T-helper 2 cell treated with Interferon-gamma antibody and Interleukin-4, amounts not matched to agents 5 μg/mL and 100 μg/mL, for 36 hours (primary cell): ENCODE data around the gene NCOA1.
"Not testable (repeated sequence)": the region's sequence is repeated elsewhere in the genome, so short reads cannot be mapped to it uniquely, and the experiment has no call there.

Experiments
- DNase-seq: peaks from one replicate; pipeline ENCODE4 v3.0.0; 2021; ENCODE audit warnings: low spot score
- H3K27ac Mint-ChIP-seq: one replicate; pipeline ENCODE4 v1.8.0; 2021; ENCODE audit warnings: mild to moderate bottlenecking, mixed read lengths
- H3K27me3 Mint-ChIP-seq: one replicate; pipeline ENCODE4 v1.8.0; 2021; ENCODE audit warnings: low read depth, mixed read lengths
- H3K36me3 Mint-ChIP-seq: one replicate; pipeline ENCODE4 v1.8.0; 2021; ENCODE audit warnings: low read depth, mixed read lengths
- H3K4me1 Mint-ChIP-seq: one replicate; pipeline ENCODE4 v1.8.0; 2021; ENCODE audit warnings: low read depth, mixed read lengths
- H3K4me3 Mint-ChIP-seq: one replicate; pipeline ENCODE4 v1.8.0; 2022; ENCODE audit warnings: mild to moderate bottlenecking, moderate library complexity, mixed read lengths
- H3K9me3 Mint-ChIP-seq: one replicate; pipeline ENCODE4 v1.8.0; 2021; ENCODE audit warnings: mixed read lengths

NCOA1 gene

GRCh38 chr2:24466871-24467870 is 23.9 kb upstream of the NCOA1 start:
- no peak for DNase-seq
- Mint-ChIP-seq H3K4me1 (no peaks in the 10 kb centered on the region), H3K27me3 (peaks cover 9% of the 10 kb centered on the region), H3K36me3 (no peaks in the 10 kb centered on the region), H3K4me3 (no peak overlapping the region), H3K27ac (no peak overlapping the region), H3K9me3 (no peaks in the 10 kb centered on the region)

GRCh38 chr2:24468453-24468852 is 22.6 kb upstream of the NCOA1 start:
- H3K4me1 Mint-ChIP-seq, H3K9me3 Mint-ChIP-seq, H3K4me3 Mint-ChIP-seq, H3K36me3 Mint-ChIP-seq, H3K27ac Mint-ChIP-seq, DNase-seq, H3K27me3 Mint-ChIP-seq: not testable (repeated sequence)

- Mint-ChIP-seq H3K27me3 (peaks cover 9% of the 10 kb centered on the region), H3K4me3 (no peak overlapping the region), H3K27ac (no peak overlapping the region), H3K36me3 (no peaks in the 10 kb centered on the region), H3K9me3 (no peaks in the 10 kb centered on the region), H3K4me1 (no peaks in the 10 kb centered on the region)
- DNase-seq: no peak
Observed at GRCh38 chr2:24469148-24469650, 21.9 kb upstream of the NCOA1 start.

- Mint-ChIP-seq H3K27me3 (peaks cover 11% of the 10 kb centered on the region), H3K4me1 (no peaks in the 10 kb centered on the region), H3K36me3 (no peaks in the 10 kb centered on the region), H3K27ac (no peak overlapping the region), H3K4me3 (no peak overlapping the region), H3K9me3 (no peaks in the 10 kb centered on the region)
- no peak for DNase-seq
Observed at GRCh38 chr2:24471662-24472061, 19.4 kb upstream of the NCOA1 start.

- DNase-seq: no peak
- H3K9me3 Mint-ChIP-seq: no peaks in the 10 kb centered on the region
- no peaks in the 10 kb centered on the region for H3K36me3 Mint-ChIP-seq
- peaks cover 6% of the 10 kb centered on the region for H3K27me3 Mint-ChIP-seq
- no peak overlapping the region for H3K27ac Mint-ChIP-seq
- no peak overlapping the region for H3K4me3 Mint-ChIP-seq
- no peaks in the 10 kb centered on the region for H3K4me1 Mint-ChIP-seq
Observed at GRCh38 chr2:24472416-24472815, 18.6 kb upstream of the NCOA1 start.

GRCh38 chr2:24473626-24474025 is 17.4 kb upstream of the NCOA1 start:
- H3K27ac Mint-ChIP-seq: no peak overlapping the region
- no peaks in the 10 kb centered on the region for H3K9me3 Mint-ChIP-seq
- no peak for DNase-seq
- no peaks in the 10 kb centered on the region for H3K36me3 Mint-ChIP-seq
- no peaks in the 10 kb centered on the region for H3K4me1 Mint-ChIP-seq
- H3K27me3 Mint-ChIP-seq: peaks cover 3% of the 10 kb centered on the region
- no peak overlapping the region for H3K4me3 Mint-ChIP-seq

- Mint-ChIP-seq H3K4me3 (no peak overlapping the region), H3K27ac (no peak overlapping the region), H3K36me3 (no peaks in the 10 kb centered on the region), H3K9me3 (no peaks in the 10 kb centered on the region), H3K27me3 (peaks cover 3% of the 10 kb centered on the region), H3K4me1 (no peaks in the 10 kb centered on the region)
- no peak for DNase-seq
Observed at GRCh38 chr2:24474053-24474452, 17.0 kb upstream of the NCOA1 start.

- H3K27ac Mint-ChIP-seq: no peak overlapping the region
- DNase-seq: no peak
- H3K9me3 Mint-ChIP-seq: no peaks in the 10 kb centered on the region
Observed at GRCh38 chr2:24477229-24477628, 13.8 kb upstream of the NCOA1 start.

GRCh38 chr2:24478243-24478642 is 12.8 kb upstream of the NCOA1 start:
- no peaks in the 10 kb centered on the region for H3K9me3 Mint-ChIP-seq
- H3K4me1 Mint-ChIP-seq: no peaks in the 10 kb centered on the region

More at GRCh38 chr2:24477229-24477628, 13.8 kb upstream of the NCOA1 start:
- no peak overlapping the region for H3K4me3 Mint-ChIP-seq
- no peaks in the 10 kb centered on the region for H3K36me3 Mint-ChIP-seq
- H3K4me1 Mint-ChIP-seq: no peaks in the 10 kb centered on the region
- peaks cover 3% of the 10 kb centered on the region for H3K27me3 Mint-ChIP-seq

GRCh38 chr2:24480245-24480644 is 10.8 kb upstream of the NCOA1 start:
- Mint-ChIP-seq H3K27me3 (peaks cover 2% of the 10 kb centered on the region), H3K4me1 (no peaks in the 10 kb centered on the region), H3K9me3 (peaks cover 6% of the 10 kb centered on the region), H3K27ac (no peak overlapping the region), H3K36me3 (no peaks in the 10 kb centered on the region), H3K4me3 (no peak overlapping the region)
- DNase-seq: no peak

More at GRCh38 chr2:24478243-24478642, 12.8 kb upstream of the NCOA1 start:
- H3K36me3 Mint-ChIP-seq: no peaks in the 10 kb centered on the region
- peaks cover 3% of the 10 kb centered on the region for H3K27me3 Mint-ChIP-seq
- DNase-seq: no peak
- H3K27ac Mint-ChIP-seq: no peak overlapping the region
- H3K4me3 Mint-ChIP-seq: no peak overlapping the region

- DNase-seq: no peak
- no peaks in the 10 kb centered on the region for H3K4me1 Mint-ChIP-seq
- no peak overlapping the region for H3K27ac Mint-ChIP-seq
Observed at GRCh38 chr2:24482251-24482971, 8.6 kb upstream of the NCOA1 start.

GRCh38 chr2:24482972-24483300 is 8.1 kb upstream of the NCOA1 start:
- Mint-ChIP-seq H3K4me3 (no peak overlapping the region), H3K36me3 (no peaks in the 10 kb centered on the region), H3K27ac (no peak overlapping the region), H3K27me3 (peaks cover 2% of the 10 kb centered on the region), H3K4me1 (no peaks in the 10 kb centered on the region), H3K9me3 (peaks cover 6% of the 10 kb centered on the region)
- DNase-seq: no peak

More at GRCh38 chr2:24482251-24482971, 8.6 kb upstream of the NCOA1 start:
- Mint-ChIP-seq H3K9me3 (peaks cover 6% of the 10 kb centered on the region), H3K4me3 (no peak overlapping the region), H3K36me3 (no peaks in the 10 kb centered on the region), H3K27me3 (peaks cover 2% of the 10 kb centered on the region)

GRCh38 chr2:24484677-24485076 is 6.4 kb upstream of the NCOA1 start:
- not testable (repeated sequence) for H3K27me3 Mint-ChIP-seq, H3K4me3 Mint-ChIP-seq, DNase-seq, H3K9me3 Mint-ChIP-seq, H3K27ac Mint-ChIP-seq, H3K4me1 Mint-ChIP-seq, H3K36me3 Mint-ChIP-seq

GRCh38 chr2:24485197-24485596 is 5.9 kb upstream of the NCOA1 start:
- no peak overlapping the region for H3K27ac Mint-ChIP-seq
- no peak overlapping the region for H3K4me3 Mint-ChIP-seq
- H3K9me3 Mint-ChIP-seq: peaks cover 6% of the 10 kb centered on the region
- H3K27me3 Mint-ChIP-seq: peaks cover 2% of the 10 kb centered on the region
- no peaks in the 10 kb centered on the region for H3K36me3 Mint-ChIP-seq
- DNase-seq: no peak
- peaks cover 6% of the 10 kb centered on the region for H3K4me1 Mint-ChIP-seq
